HepG2 (cell line): ENCODE results near the gene TAB2. TPM values are rescaled to one million over a fixed set of nuclear protein-coding genes. Genes with fewer than 3 reads are reported as not detected.

Experiments used
- ATAC-seq: fragments of 200-7000 bp; cut with Tn5 transposase; 3 replicates; pipeline ENCODE4 v1.9.1; 2020; ENCODE audit warnings: mild to moderate bottlenecking, moderate library complexity
- BruUV-seq: library from RNA; stranded (reverse); fragments of 400-500 nt; replicated peaks from 2 replicates; lab custom pipeline; 2021; lab: Mats Ljungman, UMichigan
- CTCF ChIA-PET: fragments of 300-600 bp; formaldehyde crosslinking; extraction: SDS; loops from one replicate; lab custom pipeline; 2021; ENCODE audit warnings: low total read pairs, inconsistent platforms, low intra/inter-chr PET ratio; lab: Yijun Ruan, JAX
- POLR2A ChIA-PET: fragments of 350-600 bp; sonication (Branson Sonifier 250); formaldehyde crosslinking; loops from one replicate; lab custom pipeline; 2020; ENCODE audit warnings: antibody characterized with exemption, inconsistent platforms; lab: Yijun Ruan, JAX
- DNase-seq: peaks from one replicate; pipeline ENCODE4 v3.0.0-alpha.2; 2015; ENCODE audit warnings: low spot score
- FAIRE-seq: peaks from 3 replicates; lab custom pipeline; 2011; peaks lifted over from hg19 to GRCh38; lab: Jason Lieb, UNC
- H2AFZ ChIP-seq: one replicate; pipeline ENCODE4 v1.6.1; 2011; ENCODE audit warnings: low read length, inconsistent platforms
- H3K27ac ChIP-seq: fragments of 300-600 bp; 3 replicates; pipeline ENCODE4 v1.8.0; 2011; ENCODE audit warnings: mixed run types, mild to moderate bottlenecking, mixed read lengths, low read length, inconsistent platforms; ENCODE audit not compliant: insufficient read depth; ENCODE audit errors: extremely low read length
- H3K27me3 ChIP-seq, 2 experiments: fragments of 200-600 bp in 1 of 2; 2 replicates in 1 of 2; 3 replicates in 1 of 2; pipeline versions ENCODE4 v1.6.0 to v1.8.0; 2011; ENCODE audit warnings: low read length in 2 of 2, mild to moderate bottlenecking in 2 of 2, moderate library complexity in 2 of 2, inconsistent platforms in 1 of 2; ENCODE audit not compliant: insufficient read depth in 2 of 2, control insufficient read depth in 1 of 2
- H3K36me3 ChIP-seq, 2 experiments: fragments of 200-600 bp in 1 of 2; replicated peaks in 1 of 2; 2 replicates in 1 of 2; 3 replicates in 1 of 2; pipeline versions ENCODE4 v1.5.1 to v1.8.0; 2011; ENCODE audit warnings: low read length in 2 of 2, inconsistent platforms in 1 of 2; ENCODE audit not compliant: insufficient read depth in 2 of 2, control insufficient read depth in 1 of 2
- H3K4me1 ChIP-seq: 2 replicates; pipeline ENCODE4 v1.5.1; 2012; ENCODE audit warnings: low read length, inconsistent platforms; ENCODE audit not compliant: insufficient read depth
- H3K4me2 ChIP-seq: 2 replicates; pipeline ENCODE4 v1.6.0; 2011; ENCODE audit warnings: low read depth, low read length, inconsistent platforms
- H3K4me3 ChIP-seq, 3 experiments: fragments of 200-600 bp in 1 of 3; sonication (generic), shearing (Covaris generic) in 1 of 3; replicated peaks in 1 of 3; 2 replicates each; pipeline ENCODE4 v1.5.1; 2011 to 2016; ENCODE audit warnings: low read length in 3 of 3, inconsistent platforms in 2 of 3, low read depth in 2 of 3, mild to moderate bottlenecking in 2 of 3, control low read depth in 1 of 3, mixed read lengths in 1 of 3; ENCODE audit not compliant: insufficient read depth in 1 of 3
- H3K79me2 ChIP-seq: one replicate; pipeline ENCODE4 v1.6.1; 2011; ENCODE audit warnings: low read length, inconsistent platforms; ENCODE audit not compliant: insufficient read depth
- H3K9ac ChIP-seq: 2 replicates; pipeline ENCODE4 v1.6.0; 2011; ENCODE audit warnings: mild to moderate bottlenecking, low read depth, low read length, inconsistent platforms; ENCODE audit not compliant: insufficient read depth
- H3K9me3 ChIP-seq: 2 replicates; pipeline ENCODE4 v1.5.1; 2012; ENCODE audit warnings: mild to moderate bottlenecking, low read length
- H4K20me1 ChIP-seq: 2 replicates; pipeline ENCODE4 v1.6.0; 2011; ENCODE audit warnings: inconsistent platforms, mild to moderate bottlenecking, low read length, moderate library complexity; ENCODE audit not compliant: insufficient read depth
- ATF1 ChIP-seq: IDR thresholded peaks from 2 replicates; pipeline ENCODE4 v1.6.1; 2016; ENCODE audit warnings: mild to moderate bottlenecking, control low read depth
- CREB1 ChIP-seq, 2 experiments: fragments of 450-650 bp in 1 of 2; IDR thresholded peaks; 2 replicates each; pipeline ENCODE4 v1.6.1; 2016 to 2017; ENCODE audit warnings: control low read depth in 1 of 2, mild to moderate bottlenecking in 1 of 2, missing compliant biosample characterization in 1 of 2, missing genetic modification characterization in 1 of 2
- FOXO4 ChIP-seq: sonication (generic); formaldehyde crosslinking; conservative IDR thresholded peaks from 2 replicates; pipeline ENCODE4 v1.8.1; 2023; ENCODE audit warnings: missing genetic modification reagents
- GTF2F1 ChIP-seq: fragments of 150-350 bp; IDR thresholded peaks from 2 replicates; pipeline ENCODE4 v1.6.1; 2014; ENCODE audit warnings: low read length
- HNRNPH1 ChIP-seq: fragments of 200-400 bp; formaldehyde crosslinking; optimal IDR thresholded peaks from 2 replicates; pipeline ENCODE3; 2017; ENCODE audit warnings: mild to moderate bottlenecking, low read depth, low read length
- MLLT10 ChIP-seq: sonication (generic); formaldehyde crosslinking; IDR thresholded peaks from 2 replicates; pipeline ENCODE4 v1.4.0; 2020; ENCODE audit warnings: missing genetic modification reagents
- MYNN ChIP-seq: sonication (generic); formaldehyde crosslinking; IDR thresholded peaks from 2 replicates; pipeline ENCODE4 v1.4.0; 2020; ENCODE audit warnings: mild to moderate bottlenecking, low read depth, missing genetic modification reagents
- SMC3 ChIP-seq: IDR thresholded peaks from 2 replicates; pipeline ENCODE4 v1.6.1; 2011; ENCODE audit warnings: low read length, improper control_type of control experiment
- SP4 ChIP-seq: sonication (generic); formaldehyde crosslinking; IDR thresholded peaks from 2 replicates; pipeline ENCODE4 v1.8.1; 2023; ENCODE audit warnings: mild to moderate bottlenecking, missing genetic modification reagents
- TRIM24 ChIP-seq: sonication (generic); formaldehyde crosslinking; IDR thresholded peaks from 2 replicates; pipeline ENCODE4 v1.8.0; 2022; ENCODE audit warnings: mild to moderate bottlenecking, missing genetic modification reagents
- ZNF230 ChIP-seq: sonication (generic); formaldehyde crosslinking; IDR thresholded peaks from 2 replicates; pipeline ENCODE4 v1.4.0; 2020; ENCODE audit warnings: mild to moderate bottlenecking, missing genetic modification reagents
- WGBS: methylation state at CpG from one replicate; pipeline ENCODE4 v1.1.6; 2017; ENCODE audit warnings: low lambda C conversion rate; 5-methylcytosine and 5-hydroxymethylcytosine counted together
- in situ Hi-C: cut with HindIII; loops from 2 replicates; pipeline ENCODE4 v1.10.0; 2017; ENCODE audit warnings: low pct_unique_long_range_greater_than_20kb; ENCODE audit not compliant: extremely low pct_ligation_motif_present
- intact Hi-C: fragments of 100-400 bp; cut with micrococcal nuclease; formaldehyde crosslinking; loops from one replicate; pipeline ENCODE4 v1.10.0; 2022; ENCODE audit not compliant: unreplicated experiment
- polyA plus RNA-seq, 8 experiments: library from polyadenylated mRNA; depleted of rRNA in 3 of 8; stranded (reverse) in 7 of 8; unstranded in 1 of 8; fragments of >200 nt; fragmentation: Illumina TruSeq in 4 of 8; extraction: Trizol in 4 of 8; gene quantifications; 2 replicates each; pipeline versions ENCODE4 v1.2.1 to v1.2.3, GENCODE V29; 2011 to 2016; ENCODE audit warnings: low read depth in 4 of 8, missing spikeins in 1 of 8, mixed read lengths in 1 of 8; ENCODE audit not compliant: insufficient read depth in 1 of 8
- total RNA-seq, 5 experiments: library from RNA; depleted of rRNA; stranded (reverse); fragments of >200 nt; fragmentation: Illumina TruSeq; extraction: Trizol; gene quantifications; 2 replicates each; pipeline ENCODE4 v1.2.3, GENCODE V29; 2016; ENCODE audit warnings: low read depth in 1 of 5
- TF ChIP-seq, protein P1 (sequence below): sonication (generic); formaldehyde crosslinking; IDR thresholded peaks from 2 replicates; pipeline ENCODE4 v1.4.0; 2020; ENCODE audit warnings: missing genetic modification reagents

Gene TAB2
- total and polyA plus RNA-seq, 2 of the 13 experiments (the other 11 are each of a cell fraction or from before 2014, with no cell fraction given): 23.7 to 50.2 TPM

GRCh38 chr6:149327638-149328037 lies 10.1 kb downstream of the TAB2 start:
- Histone ChIP-seq H3K4me1 (peaks cover 59% of the 10 kb centered on the region), H2AFZ (no peak overlapping the region), H3K27me3 (no peaks in the 10 kb centered on the region), H4K20me1 (peaks cover 69% of the 10 kb centered on the region)
- in situ Hi-C loops: no loop called here
- intact Hi-C loops: no loop called here
- no peak for TF ChIP-seq SP4 (CRISPR knock-in tag)
- TF ChIP-seq FOXO4: 0 out of 2 replicates have a peak, but pooled peaks have one; percentile 33
- TF ChIP-seq, all 625 proteins: peak for 1
- ATAC-seq (no peak), FAIRE-seq (no peak), DNase-seq (no peak)
- Histone ChIP-seq H3K79me2 (peaks cover 98% of the 10 kb centered on the region), H3K36me3 (peaks cover 0 to 6% of the 10 kb centered on the region in 2 experiments; a peak in 1 of 5 replicates), H3K27ac (no peak overlapping the region), H3K4me3 (no peak overlapping the region), H3K9ac (no peak overlapping the region), H3K4me2 (no peak overlapping the region), H3K9me3 (no peaks in the 10 kb centered on the region)
- WGBS: 98% methylated on average over 2 of the region's 2 CpGs
- no TSS peak for BruUV-seq
- CTCF ChIA-PET: no interaction called here
- POLR2A ChIA-PET: no interaction called here

DNA sequence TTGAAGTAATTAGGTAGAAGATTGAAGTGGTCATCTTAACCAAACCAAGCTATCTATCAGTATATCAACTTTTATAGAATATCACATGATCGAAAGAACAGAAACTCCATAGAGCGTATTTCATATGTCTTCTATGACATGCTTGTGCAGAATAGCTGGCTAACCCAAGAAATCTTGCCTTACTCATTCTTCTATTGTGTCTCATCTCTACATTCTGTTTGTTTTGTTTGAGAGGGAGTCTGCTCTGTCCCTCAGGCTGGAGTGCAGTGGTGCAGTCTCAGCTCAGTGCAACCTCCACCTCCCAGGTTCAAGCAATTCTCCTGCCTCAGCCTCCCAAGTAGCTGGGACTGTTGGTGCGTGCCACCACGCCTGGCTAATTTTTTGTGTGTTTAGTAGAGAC lies 10.6 kb downstream of the TAB2 start:
- Histone ChIP-seq H3K4me2 (no peak overlapping the region), H3K4me1 (peaks cover 63% of the 10 kb centered on the region), H4K20me1 (peaks cover 68% of the 10 kb centered on the region), H3K9ac (no peak overlapping the region), H3K9me3 (no peaks in the 10 kb centered on the region), H2AFZ (no peak overlapping the region), H3K79me2 (peaks cover 98% of the 10 kb centered on the region), H3K27me3 (no peaks in the 10 kb centered on the region), H3K36me3 (peaks cover 0 to 6% of the 10 kb centered on the region in 2 experiments; a peak in 1 of 5 replicates), H3K27ac (no peak overlapping the region), H3K4me3 (no peak overlapping the region)
- ATAC-seq: no peak
- no peak for FAIRE-seq
- no peak for TF ChIP-seq ATF1 (CRISPR knock-in tag)
- no peak for TF ChIP-seq MYNN (CRISPR knock-in tag)
- TF ChIP-seq, protein P1, sequence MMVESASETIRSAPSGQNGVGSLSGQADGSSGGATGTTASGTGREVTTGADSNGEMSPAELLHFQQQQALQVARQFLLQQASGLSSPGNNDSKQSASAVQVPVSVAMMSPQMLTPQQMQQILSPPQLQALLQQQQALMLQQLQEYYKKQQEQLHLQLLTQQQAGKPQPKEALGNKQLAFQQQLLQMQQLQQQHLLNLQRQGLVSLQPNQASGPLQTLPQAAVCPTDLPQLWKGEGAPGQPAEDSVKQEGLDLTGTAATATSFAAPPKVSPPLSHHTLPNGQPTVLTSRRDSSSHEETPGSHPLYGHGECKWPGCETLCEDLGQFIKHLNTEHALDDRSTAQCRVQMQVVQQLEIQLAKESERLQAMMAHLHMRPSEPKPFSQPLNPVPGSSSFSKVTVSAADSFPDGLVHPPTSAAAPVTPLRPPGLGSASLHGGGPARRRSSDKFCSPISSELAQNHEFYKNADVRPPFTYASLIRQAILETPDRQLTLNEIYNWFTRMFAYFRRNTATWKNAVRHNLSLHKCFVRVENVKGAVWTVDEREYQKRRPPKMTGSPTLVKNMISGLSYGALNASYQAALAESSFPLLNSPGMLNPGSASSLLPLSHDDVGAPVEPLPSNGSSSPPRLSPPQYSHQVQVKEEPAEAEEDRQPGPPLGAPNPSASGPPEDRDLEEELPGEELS (CRISPR knock-in tag): no peak
- TF ChIP-seq SMC3: no peak
- TF ChIP-seq GTF2F1: no peak
- no peak for TF ChIP-seq TRIM24
- no peak for TF ChIP-seq ZNF230
- no peak for TF ChIP-seq MLLT10
- no peak for TF ChIP-seq CREB1 (IDR thresholded peaks at IDR 0.05)
- no peak for TF ChIP-seq CREB1 (CRISPR knock-in tag; IDR thresholded peaks at IDR 0.05)
- TF ChIP-seq HNRNPH1: no peak
- 95% methylated on average over 4 of the region's 4 CpGs for WGBS
- BruUV-seq: no TSS peak
- intact Hi-C loops (no loop called here), in situ Hi-C loops (no loop called here)
- ChIA-PET CTCF (no interaction called here), POLR2A (no interaction called here)
- no peak for DNase-seq
